Coronary artery (tissue), 2 donors: ENCODE measurements around the gene CHI3L2.

Experiments
- DNase-seq: peaks from one replicate; pipeline ENCODE4 v3.0.0-alpha.2; 2017; ENCODE audit warnings: low spot score
- H3K27ac ChIP-seq, 2 donors: fragments of 200-600 bp; sonication (generic); one replicate each; pipeline ENCODE4 v1.5.1; 2016 to 2019
- H3K4me3 ChIP-seq: fragments of 200-600 bp; sonication (generic); 2 replicates; pipeline ENCODE4 v1.5.1; 2016; ENCODE audit warnings: mild to moderate bottlenecking, moderate library complexity
- TF ChIP-seq, protein P1 (sequence below): fragments of 200-600 bp; sonication (generic); IDR thresholded peaks from one replicate; pipeline ENCODE4 v1.5.1; 2019; ENCODE audit warnings: antibody characterized with exemption

The CHI3L2 gene

DNA sequence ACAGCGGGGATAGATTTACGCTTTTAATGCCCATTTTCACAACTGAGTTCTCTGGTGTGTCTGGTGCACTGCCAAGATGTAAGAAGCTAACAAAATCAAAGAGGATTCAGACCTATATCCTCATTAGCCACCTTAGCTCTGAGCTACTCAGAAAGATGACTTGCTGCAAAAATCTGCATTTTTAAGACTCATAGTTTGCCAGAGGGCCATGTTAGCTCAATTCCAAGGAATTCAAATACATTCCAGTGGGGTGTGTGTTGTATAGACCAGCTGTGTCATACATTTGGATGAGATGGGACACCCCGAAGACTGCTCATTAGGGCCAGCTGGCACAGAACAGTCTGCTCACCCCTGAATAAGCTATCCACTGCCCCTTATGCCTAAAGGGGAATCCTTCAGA is 36.0 kb upstream of the CHI3L2 start:
- DNase-seq = no peak
- peak overlapping the region in 1 of 2 donors; percentile 74 for H3K27ac ChIP-seq
- TF ChIP-seq, protein P1, sequence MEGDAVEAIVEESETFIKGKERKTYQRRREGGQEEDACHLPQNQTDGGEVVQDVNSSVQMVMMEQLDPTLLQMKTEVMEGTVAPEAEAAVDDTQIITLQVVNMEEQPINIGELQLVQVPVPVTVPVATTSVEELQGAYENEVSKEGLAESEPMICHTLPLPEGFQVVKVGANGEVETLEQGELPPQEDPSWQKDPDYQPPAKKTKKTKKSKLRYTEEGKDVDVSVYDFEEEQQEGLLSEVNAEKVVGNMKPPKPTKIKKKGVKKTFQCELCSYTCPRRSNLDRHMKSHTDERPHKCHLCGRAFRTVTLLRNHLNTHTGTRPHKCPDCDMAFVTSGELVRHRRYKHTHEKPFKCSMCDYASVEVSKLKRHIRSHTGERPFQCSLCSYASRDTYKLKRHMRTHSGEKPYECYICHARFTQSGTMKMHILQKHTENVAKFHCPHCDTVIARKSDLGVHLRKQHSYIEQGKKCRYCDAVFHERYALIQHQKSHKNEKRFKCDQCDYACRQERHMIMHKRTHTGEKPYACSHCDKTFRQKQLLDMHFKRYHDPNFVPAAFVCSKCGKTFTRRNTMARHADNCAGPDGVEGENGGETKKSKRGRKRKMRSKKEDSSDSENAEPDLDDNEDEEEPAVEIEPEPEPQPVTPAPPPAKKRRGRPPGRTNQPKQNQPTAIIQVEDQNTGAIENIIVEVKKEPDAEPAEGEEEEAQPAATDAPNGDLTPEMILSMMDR = no peak

DNA sequence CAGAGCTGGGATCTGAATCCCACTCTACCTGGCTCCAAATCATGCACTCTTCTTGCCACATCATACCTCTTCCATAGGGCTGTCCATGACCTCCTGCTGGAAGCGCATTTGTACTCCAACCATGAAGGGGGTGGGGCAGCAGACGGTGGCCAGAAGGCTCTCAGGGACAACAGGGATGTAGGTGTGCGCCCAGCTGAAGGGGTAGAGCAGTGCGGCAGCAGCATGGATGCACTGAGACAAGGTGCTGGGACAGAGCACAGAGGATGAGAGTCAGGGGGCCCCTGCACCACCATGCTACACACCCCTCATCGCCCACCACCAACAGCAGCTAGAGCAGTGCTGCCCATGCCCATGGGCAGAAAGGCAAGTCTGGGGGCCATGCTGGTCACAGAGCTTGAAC is 35.4 kb upstream of the CHI3L2 start:
- TF ChIP-seq, protein P1 = no peak
- Histone ChIP-seq H3K27ac (peak overlapping the region in 1 of 2 donors; percentile 74), H3K4me3 (no peak overlapping the region)
- DNase-seq = no peak

More for the DNA sequence above, 36.0 kb upstream of the CHI3L2 start:
- H3K4me3 ChIP-seq = no peak overlapping the region

DNA sequence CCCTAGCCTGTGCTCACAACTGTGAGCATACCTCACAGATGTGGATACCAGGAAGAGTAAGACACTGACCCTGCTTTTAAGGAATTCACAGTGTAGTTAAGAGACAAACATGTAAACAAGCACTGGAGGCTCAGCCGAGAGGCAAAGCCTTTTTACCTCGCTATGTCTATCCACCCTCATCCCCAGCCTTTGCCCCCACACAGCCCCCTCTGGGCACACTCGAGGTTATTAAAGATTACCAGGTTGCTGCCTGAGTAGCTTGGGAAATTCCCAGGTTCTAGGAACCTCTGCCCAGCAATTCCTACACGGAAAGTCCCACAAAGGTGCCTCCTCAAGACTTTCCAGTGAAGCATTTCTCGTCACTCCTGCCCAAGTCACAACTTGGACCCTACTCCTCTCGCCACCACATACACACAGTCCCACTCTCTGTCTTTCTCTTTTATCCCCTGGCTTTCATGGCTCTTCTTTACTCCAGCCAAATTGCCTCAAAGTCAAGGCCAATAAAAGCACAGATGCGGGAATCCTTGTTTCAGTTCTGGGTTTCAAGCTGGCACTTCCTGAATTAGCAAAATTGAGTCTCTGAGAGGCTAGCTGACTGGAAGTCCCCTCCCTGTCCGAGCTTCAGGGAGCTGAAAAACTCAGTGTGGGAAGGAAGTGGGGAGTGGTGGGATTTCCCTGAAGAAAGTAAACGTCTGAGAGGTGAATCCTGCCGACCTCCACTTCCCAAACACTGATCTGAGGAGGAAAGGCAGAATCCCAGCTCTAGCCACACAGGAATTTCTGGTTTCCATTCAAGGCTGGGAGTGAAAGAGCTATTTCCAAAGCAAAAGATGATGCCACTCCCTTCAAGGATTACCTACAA is 34.6 kb upstream of the CHI3L2 start:
- Histone ChIP-seq H3K4me3 (peak overlapping the region; percentile 8), H3K27ac (peak overlapping the region; percentile 23 to 74)
- DNase-seq = no peak
- TF ChIP-seq, protein P1 = no peak

DNA sequence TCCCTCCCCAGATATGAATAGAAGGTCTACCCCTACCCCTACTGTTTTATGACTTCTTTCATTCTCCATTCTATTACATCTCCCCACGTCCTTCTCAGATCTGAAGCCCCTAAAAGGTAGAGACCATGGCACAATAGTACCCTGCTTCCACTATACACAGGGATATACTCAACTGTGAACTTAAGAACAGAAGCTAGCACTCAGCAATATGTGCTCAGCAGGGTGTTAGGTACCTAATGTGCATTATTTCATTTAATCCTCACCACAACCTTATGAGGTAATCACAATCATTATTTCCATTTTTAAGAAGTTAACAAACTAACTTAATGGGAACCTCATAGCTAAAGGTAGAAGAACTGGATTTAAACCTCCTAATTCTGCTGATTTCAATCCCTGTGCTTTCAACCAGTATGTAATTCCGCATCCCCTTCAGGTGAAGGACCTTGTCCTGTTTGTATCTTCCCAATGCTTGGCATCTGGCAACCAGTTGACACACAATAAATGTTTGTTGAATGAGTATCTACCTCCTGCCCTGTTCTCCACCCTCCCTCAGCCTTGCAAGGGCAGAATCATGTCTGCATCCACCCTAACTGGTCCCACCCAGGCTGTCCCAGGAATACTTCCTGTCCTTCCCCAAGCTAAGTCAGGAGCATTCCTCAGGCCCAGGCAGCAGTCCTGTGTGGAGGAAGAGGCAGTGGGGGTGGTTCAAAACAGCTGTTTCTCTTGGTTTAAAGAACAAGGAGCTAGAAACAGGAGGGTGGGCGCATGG is 33.6 kb upstream of the CHI3L2 start:
- Histone ChIP-seq H3K27ac (peak overlapping the region in 1 of 2 donors; percentile 74), H3K4me3 (no peak overlapping the region)
- TF ChIP-seq, protein P1 = no peak
- no peak for DNase-seq

DNA sequence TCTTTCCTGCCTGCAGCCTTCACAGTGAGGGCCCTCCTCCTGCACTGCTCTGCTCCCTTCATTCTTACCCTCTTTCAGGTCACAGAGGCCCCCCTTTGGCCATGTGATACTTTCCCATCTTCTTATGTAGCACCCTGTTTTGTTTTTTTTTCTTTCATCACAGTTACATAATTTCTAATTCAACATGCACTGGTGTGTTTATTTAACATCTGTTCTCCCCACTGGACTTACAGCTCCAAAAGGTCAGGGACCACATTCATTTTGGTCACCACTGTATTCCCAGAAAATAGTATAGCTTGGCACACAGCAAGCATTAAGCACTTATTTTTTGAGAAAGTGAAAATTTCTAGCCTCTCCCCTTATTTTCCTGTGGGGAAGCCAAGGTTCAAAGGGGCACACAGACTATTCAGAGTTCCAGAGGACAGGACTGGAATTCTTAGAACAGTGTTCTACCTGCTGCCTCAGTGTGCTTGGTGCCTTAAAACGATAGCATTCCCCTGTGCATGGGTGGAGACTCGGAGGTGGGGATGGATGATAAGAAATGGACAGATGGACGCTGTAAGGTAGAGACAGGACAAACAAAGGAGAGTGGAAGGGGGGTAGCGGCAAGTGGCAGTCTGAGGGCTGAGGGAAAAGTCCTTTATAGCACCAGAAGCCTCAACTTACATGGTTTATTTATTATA is 32.4 kb upstream of the CHI3L2 start:
- Histone ChIP-seq H3K4me3 (no peak overlapping the region), H3K27ac (no peak overlapping the region)
- TF ChIP-seq, protein P1 = no peak
- DNase-seq = no peak

DNA sequence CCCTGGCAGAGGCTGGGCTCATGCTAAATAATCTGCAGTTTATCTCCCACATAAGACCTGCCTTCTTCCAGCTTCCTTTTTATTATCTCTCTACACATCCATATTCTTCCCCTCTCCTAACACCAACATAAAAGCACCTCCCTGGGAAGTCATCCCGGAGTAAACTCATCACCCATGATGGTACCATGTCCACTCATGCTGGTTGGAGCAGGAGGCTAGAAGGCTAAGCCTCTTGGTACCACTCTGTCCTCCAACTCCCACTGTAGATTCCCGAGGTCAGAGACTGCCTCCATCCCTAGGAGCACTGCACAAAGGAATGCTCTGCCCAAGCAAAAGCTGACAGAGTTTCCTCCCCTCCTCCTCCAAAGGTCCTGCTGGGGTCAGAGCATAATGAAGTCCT is 31.3 kb upstream of the CHI3L2 start:
- H3K27ac ChIP-seq = no peak overlapping the region

More for the DNA sequence above, 31.3 kb upstream of the CHI3L2 start:
- TF ChIP-seq, protein P1 = no peak
- H3K4me3 ChIP-seq = no peak overlapping the region
- DNase-seq = no peak
